HEK293 (cell line): Measurements from ENCODE around the gene CACNA1C.

Source experiments
- SETDB1 ChIP-seq: IDR thresholded peaks from one replicate; pipeline ENCODE4 v1.6.1; 2017; ENCODE audit warnings: mild to moderate bottlenecking, low read length, moderate library complexity, mixed read lengths; ENCODE audit not compliant: insufficient read length
- ZNF114 ChIP-seq: fragments of 450-650 bp; formaldehyde crosslinking; IDR thresholded peaks from 2 replicates; pipeline ENCODE4 v1.5.0; 2017; ENCODE audit warnings: missing biosample characterization, missing genetic modification characterization
- ZNF2 ChIP-seq: fragments of 450-650 bp; formaldehyde crosslinking; IDR thresholded peaks from 2 replicates; pipeline ENCODE4 v1.5.1; 2016; ENCODE audit warnings: missing biosample characterization, missing genetic modification characterization
- ZNF239 ChIP-seq: fragments of 450-650 bp; formaldehyde crosslinking; IDR thresholded peaks from 2 replicates; pipeline ENCODE4 v1.5.1; 2016; ENCODE audit warnings: missing biosample characterization, missing genetic modification characterization
- ZNF274 ChIP-seq, 2 experiments: fragments of 200-500 bp in 1 of 2; fragments of 450-650 bp in 1 of 2; sonication (Bioruptor generic) in 1 of 2; formaldehyde crosslinking in 1 of 2; IDR thresholded peaks; 2 replicates each; pipeline versions ENCODE4 v1.5.1 to v1.6.1; 2014 to 2016; ENCODE audit warnings: borderline replicate concordance in 1 of 2, inconsistent platforms in 1 of 2, low read length in 1 of 2, missing biosample characterization in 1 of 2, missing genetic modification characterization in 1 of 2
- ZNF596 ChIP-seq: fragments of 450-650 bp; IDR thresholded peaks from 2 replicates; pipeline ENCODE4 v1.5.0; 2018; ENCODE audit warnings: missing biosample characterization, mild to moderate bottlenecking, missing genetic modification characterization, moderate library complexity
- TF ChIP-seq, protein P1 (sequence below): fragments of 450-650 bp; formaldehyde crosslinking; IDR thresholded peaks from 2 replicates; pipeline ENCODE4 v1.5.1; 2016; ENCODE audit warnings: missing biosample characterization, missing genetic modification characterization
- TF ChIP-seq, protein P2 (sequence below): fragments of 450-650 bp; formaldehyde crosslinking; optimal IDR thresholded peaks from 2 replicates; pipeline ENCODE3; 2016; ENCODE audit warnings: missing biosample characterization, mild to moderate bottlenecking, missing genetic modification characterization

DNA sequence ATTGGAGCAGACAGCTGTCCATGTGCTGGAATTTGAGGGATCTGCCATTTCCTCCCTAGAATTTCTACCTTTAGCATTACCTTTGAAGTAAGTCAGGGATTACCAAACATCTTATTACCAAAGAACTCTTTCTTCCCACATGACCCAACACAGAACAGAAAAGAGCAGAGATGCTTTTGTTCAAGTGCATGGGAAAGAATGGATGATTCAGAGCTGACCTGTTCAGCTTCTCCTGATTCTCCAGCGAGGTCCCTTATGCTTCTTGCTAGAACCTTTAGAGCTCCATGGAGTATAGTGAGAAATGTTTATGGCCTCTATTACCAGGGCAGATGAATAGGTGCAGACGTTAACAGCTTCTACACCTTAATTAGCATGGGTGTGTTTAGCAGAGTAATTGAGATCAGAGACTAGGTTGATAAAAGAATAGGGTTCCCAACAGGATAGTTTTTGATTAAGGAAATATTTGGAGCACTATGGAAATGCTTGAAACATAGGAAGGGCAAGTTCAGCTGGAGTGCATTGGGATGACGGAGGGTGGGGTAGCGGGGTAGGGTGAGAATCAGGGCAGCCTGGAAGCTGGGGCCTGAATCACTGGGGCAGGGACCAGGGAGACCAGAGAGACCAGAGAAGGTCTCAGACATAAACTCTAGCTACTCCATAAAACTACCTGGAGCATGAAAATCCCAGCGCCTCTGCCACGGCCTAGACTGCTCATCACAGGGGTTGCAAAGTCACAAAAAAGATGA, 223.7 kb downstream of the CACNA1C start:
- TF ChIP-seq ZNF239 (tag by site-specific recombination): no peak
- TF ChIP-seq ZNF2 (tag by site-specific recombination): no peak
- TF ChIP-seq ZNF114: no peak
- TF ChIP-seq ZNF274 (IDR thresholded peaks at IDR 0.05; ENCODE audit: low read length): no peak
- no peak for TF ChIP-seq ZNF274 (tag by site-specific recombination; IDR thresholded peaks at IDR 0.05; ENCODE audit: borderline replicate concordance)
- TF ChIP-seq ZNF596: no peak
- TF ChIP-seq, protein P1, sequence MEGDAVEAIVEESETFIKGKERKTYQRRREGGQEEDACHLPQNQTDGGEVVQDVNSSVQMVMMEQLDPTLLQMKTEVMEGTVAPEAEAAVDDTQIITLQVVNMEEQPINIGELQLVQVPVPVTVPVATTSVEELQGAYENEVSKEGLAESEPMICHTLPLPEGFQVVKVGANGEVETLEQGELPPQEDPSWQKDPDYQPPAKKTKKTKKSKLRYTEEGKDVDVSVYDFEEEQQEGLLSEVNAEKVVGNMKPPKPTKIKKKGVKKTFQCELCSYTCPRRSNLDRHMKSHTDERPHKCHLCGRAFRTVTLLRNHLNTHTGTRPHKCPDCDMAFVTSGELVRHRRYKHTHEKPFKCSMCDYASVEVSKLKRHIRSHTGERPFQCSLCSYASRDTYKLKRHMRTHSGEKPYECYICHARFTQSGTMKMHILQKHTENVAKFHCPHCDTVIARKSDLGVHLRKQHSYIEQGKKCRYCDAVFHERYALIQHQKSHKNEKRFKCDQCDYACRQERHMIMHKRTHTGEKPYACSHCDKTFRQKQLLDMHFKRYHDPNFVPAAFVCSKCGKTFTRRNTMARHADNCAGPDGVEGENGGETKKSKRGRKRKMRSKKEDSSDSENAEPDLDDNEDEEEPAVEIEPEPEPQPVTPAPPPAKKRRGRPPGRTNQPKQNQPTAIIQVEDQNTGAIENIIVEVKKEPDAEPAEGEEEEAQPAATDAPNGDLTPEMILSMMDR: no peak
- TF ChIP-seq, protein P2, sequence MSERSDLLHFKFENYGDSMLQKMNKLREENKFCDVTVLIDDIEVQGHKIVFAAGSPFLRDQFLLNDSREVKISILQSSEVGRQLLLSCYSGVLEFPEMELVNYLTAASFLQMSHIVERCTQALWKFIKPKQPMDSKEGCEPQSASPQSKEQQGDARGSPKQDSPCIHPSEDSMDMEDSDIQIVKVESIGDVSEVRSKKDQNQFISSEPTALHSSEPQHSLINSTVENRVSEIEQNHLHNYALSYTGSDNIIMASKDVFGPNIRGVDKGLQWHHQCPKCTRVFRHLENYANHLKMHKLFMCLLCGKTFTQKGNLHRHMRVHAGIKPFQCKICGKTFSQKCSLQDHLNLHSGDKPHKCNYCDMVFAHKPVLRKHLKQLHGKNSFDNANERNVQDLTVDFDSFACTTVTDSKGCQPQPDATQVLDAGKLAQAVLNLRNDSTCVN (tag by site-specific recombination): no peak
- no peak for TF ChIP-seq SETDB1
